ENCODE results near the gene GSK3A. TPM values are rescaled to one million over a fixed set of nuclear protein-coding genes. Genes with fewer than 3 reads are reported as not detected.

GSK3A gene
- total and polyA plus RNA-seq, 2 donors (not counting 1 experiment from before 2014, with no cell fraction given): 38.5 to 42.0 TPM

- 100% methylated on average over 1 of the region's 1 CpG for WGBS (ENCODE audit: insufficient coverage)
- ATAC-seq (ENCODE audit: low read depth) (no peak), DNase-seq (no peak)
- H3K4me1 ChIP-seq (ENCODE audit: control insufficient read depth in 2 of 2, insufficient read depth in 2 of 2, low read length in 2 of 2): peaks cover 16 to 20% of the 10 kb centered on the region in 2 donors
- Mint-ChIP-seq H3K4me1 (peaks cover 28% of the 10 kb centered on the region), H3K27ac (no peak overlapping the region), H3K4me3 (no peak overlapping the region), H3K27me3 (no peaks in the 10 kb centered on the region), H3K9me3 (ENCODE audit: insufficient read depth) (peaks cover 2% of the 10 kb centered on the region)
- intact Hi-C loops (cut with micrococcal nuclease): no loop called here
- ChIA-PET POLR2A (no interaction called here), CTCF (interaction anchor here (0.8 to 10.8 kb wide), 7 partner anchors 12 to 156 kb away, joined by 3 to 150 read pairs (median 3); partner anchors contain the start of gene POU2F2)
- H3K4me3 ChIP-seq (ENCODE audit: control extremely low read depth in 1 of 5, extremely low read depth in 1 of 5, insufficient read depth in 1 of 5, low read depth in 2 of 5, low read length in 4 of 5): no peak overlapping the region
- H2AFZ ChIP-seq (ENCODE audit: insufficient read depth, low read depth, low read length, poor library complexity, severe bottlenecking): no peak overlapping the region
- no peak overlapping the region for H3K27ac ChIP-seq (ENCODE audit: low read length in 2 of 2)
- H3K9ac ChIP-seq (ENCODE audit: low read length): no peak overlapping the region
- H3K79me2 ChIP-seq (ENCODE audit: control insufficient read depth, insufficient read depth, low read length): peaks cover 3% of the 10 kb centered on the region
- TF ChIP-seq CTCF (IDR thresholded peaks at IDR 0.05): no peak
- TF ChIP-seq EZH2 (IDR thresholded peaks at IDR 0.05; ENCODE audit: borderline replicate concordance, insufficient read depth, low read depth, low read length, poor library complexity, severe bottlenecking): no peak
- H3K9me3 ChIP-seq (ENCODE audit: control extremely low read depth in 1 of 3, control insufficient read depth in 2 of 3, insufficient read depth in 1 of 3, low read length in 2 of 3): peaks cover 0 to 4% (median 4%) of the 10 kb centered on the region in 3 donors
- H3K36me3 ChIP-seq (replicated peaks in 1 of 2; ENCODE audit: control extremely low read depth in 1 of 2, control insufficient read depth in 1 of 2, extremely low read depth in 1 of 2, insufficient read depth in 2 of 2, low read length in 1 of 2): no peaks in the 10 kb centered on the region
- no peak overlapping the region for H3K4me2 ChIP-seq (replicated peaks; ENCODE audit: low read depth, low read length, poor library complexity, severe bottlenecking)
- no peaks in the 10 kb centered on the region for H3K27me3 ChIP-seq (replicated peaks in 1 of 4; ENCODE audit: control extremely low read depth in 1 of 4, control insufficient read depth in 3 of 4, insufficient read depth in 4 of 4, low read length in 3 of 4)
- no peaks in the 10 kb centered on the region for H4K20me1 ChIP-seq (ENCODE audit: control insufficient read depth, insufficient read depth, low read length, poor library complexity, severe bottlenecking)
These were observed 53.7 kb downstream of the GSK3A start for GRCh38 chr19:42188665-42189064.

DNA sequence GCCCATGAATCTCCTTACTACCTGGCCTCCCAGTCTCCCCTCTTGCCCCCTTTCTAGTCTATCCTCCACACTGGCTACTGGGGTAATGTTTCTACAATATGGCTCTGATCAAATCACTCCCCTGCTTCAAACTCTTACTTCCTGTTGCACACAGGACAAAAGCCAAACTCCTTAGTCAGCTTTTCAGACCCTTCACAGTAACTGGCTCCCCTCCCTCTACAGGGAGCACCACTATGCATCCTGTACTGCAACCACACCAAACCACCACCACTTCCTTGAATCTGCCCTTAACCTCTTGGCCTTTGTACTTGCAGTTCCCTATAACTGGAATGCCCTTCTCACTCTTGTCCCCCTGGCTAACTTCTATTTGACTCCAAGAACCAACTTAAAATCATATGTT is 57.1 kb downstream of the GSK3A start:
- H3K4me2 ChIP-seq (replicated peaks; ENCODE audit: low read depth, low read length, poor library complexity, severe bottlenecking): peak overlapping the region; percentile 34
- POLR2A ChIA-PET: interaction anchor here (1.4 kb wide), 1 partner anchor 34 kb away, joined by 7 read pairs; the partner anchor contains the start of gene ZNF526
- Mint-ChIP-seq H3K27me3 (peaks cover under 1% of the 10 kb centered on the region), H3K27ac (no peak overlapping the region), H3K4me1 (peaks cover 41% of the 10 kb centered on the region), H3K9me3 (ENCODE audit: insufficient read depth) (no peaks in the 10 kb centered on the region), H3K4me3 (no peak overlapping the region)
- CTCF ChIA-PET: interaction anchor here (0.8 to 10.8 kb wide), 19 partner anchors 9 to 104 kb away, joined by 3 to 150 read pairs (median 6); partner anchors contain the start of gene POU2F2
- peaks cover 9% of the 10 kb centered on the region for H4K20me1 ChIP-seq (ENCODE audit: control insufficient read depth, insufficient read depth, low read length, poor library complexity, severe bottlenecking)
- H3K4me3 ChIP-seq (ENCODE audit: control extremely low read depth in 1 of 5, extremely low read depth in 1 of 5, insufficient read depth in 1 of 5, low read depth in 2 of 5, low read length in 4 of 5): no peak overlapping the region
- no peak for DNase-seq
- peaks cover 33% of the 10 kb centered on the region in 2 donors for H3K4me1 ChIP-seq (ENCODE audit: control insufficient read depth in 2 of 2, insufficient read depth in 2 of 2, low read length in 2 of 2)
- TF ChIP-seq EZH2 (IDR thresholded peaks at IDR 0.05; ENCODE audit: borderline replicate concordance, insufficient read depth, low read depth, low read length, poor library complexity, severe bottlenecking) (no peak), CTCF (IDR thresholded peaks at IDR 0.05) (no peak)
- no peak overlapping the region for H3K9ac ChIP-seq (ENCODE audit: low read length)
- ATAC-seq (ENCODE audit: low read depth): no peak
- intact Hi-C loops (cut with micrococcal nuclease): loop anchor here (2.0 kb wide), 1 partner anchor 14 kb away; no protein-coding TSS in a partner anchor
- peaks cover 16% of the 10 kb centered on the region for H3K79me2 ChIP-seq (ENCODE audit: control insufficient read depth, insufficient read depth, low read length)
- H3K27me3 ChIP-seq (replicated peaks in 1 of 4; ENCODE audit: control extremely low read depth in 1 of 4, control insufficient read depth in 3 of 4, insufficient read depth in 4 of 4, low read length in 3 of 4): peaks cover 0 to 5% (median 3%) of the 10 kb centered on the region in 4 experiments
- H3K27ac ChIP-seq (ENCODE audit: low read length in 2 of 2): peak overlapping the region in 1 of 2 donors; percentile 10
- H2AFZ ChIP-seq (ENCODE audit: insufficient read depth, low read depth, low read length, poor library complexity, severe bottlenecking): no peak overlapping the region
- H3K9me3 ChIP-seq (ENCODE audit: control extremely low read depth in 1 of 3, control insufficient read depth in 2 of 3, insufficient read depth in 1 of 3, low read length in 2 of 3): no peaks in the 10 kb centered on the region
- no peaks in the 10 kb centered on the region for H3K36me3 ChIP-seq (replicated peaks in 1 of 2; ENCODE audit: control extremely low read depth in 1 of 2, control insufficient read depth in 1 of 2, extremely low read depth in 1 of 2, insufficient read depth in 2 of 2, low read length in 1 of 2)
